ENCODE measurements around the gene ZMIZ1. TPM values are rescaled to one million over a fixed set of nuclear protein-coding genes. Genes with fewer than 3 reads are reported as not detected.

Gene ZMIZ1
- total RNA-seq, 6 experiments from 2014 or later, result 38.6 to 60.3 (median 51.2) TPM

- no peaks in the 10 kb centered on the region for H3K27me3 Mint-ChIP-seq (ENCODE audit: insufficient read depth)
- no peak overlapping the region for H3K4me3 Mint-ChIP-seq
- H3K9me3 Mint-ChIP-seq, result no peaks in the 10 kb centered on the region
- TF ChIP-seq CTCF (IDR thresholded peaks at IDR 0.05), result no peak
- H3K36me3 Mint-ChIP-seq (ENCODE audit: low read depth), result peaks cover 8% of the 10 kb centered on the region; the same call in 1 of the 2 replicates
- H3K27ac Mint-ChIP-seq, result no peak overlapping the region
- peaks cover 68% of the 10 kb centered on the region for H3K4me1 Mint-ChIP-seq (ENCODE audit: low read depth)
- DNase-seq, result no peak
These were observed 19.4 kb downstream of the ZMIZ1 start for GRCh38 chr10:79088176-79088575.

GRCh38 chr10:79088613-79089355 lies 20.0 kb downstream of the ZMIZ1 start:
- Mint-ChIP-seq H3K4me3 (no peak overlapping the region), H3K36me3 (ENCODE audit: low read depth) (peaks cover 8% of the 10 kb centered on the region; the same call in 1 of the 2 replicates), H3K4me1 (ENCODE audit: low read depth) (peaks cover 67% of the 10 kb centered on the region), H3K27ac (no peak overlapping the region), H3K9me3 (no peaks in the 10 kb centered on the region), H3K27me3 (ENCODE audit: insufficient read depth) (no peaks in the 10 kb centered on the region)
- TF ChIP-seq CTCF (IDR thresholded peaks at IDR 0.05), result no peak
- no peak for DNase-seq

- no peak overlapping the region for H3K27ac Mint-ChIP-seq
- no peak for TF ChIP-seq CTCF (IDR thresholded peaks at IDR 0.05)
- no peak overlapping the region for H3K4me3 Mint-ChIP-seq
- H3K4me1 Mint-ChIP-seq (ENCODE audit: low read depth), result peaks cover 67% of the 10 kb centered on the region
- DNase-seq, result no peak
- H3K36me3 Mint-ChIP-seq (ENCODE audit: low read depth), result peaks cover 8% of the 10 kb centered on the region; the same call in 1 of the 2 replicates
- H3K27me3 Mint-ChIP-seq (ENCODE audit: insufficient read depth), result no peaks in the 10 kb centered on the region
- no peaks in the 10 kb centered on the region for H3K9me3 Mint-ChIP-seq
These were observed 20.9 kb downstream of the ZMIZ1 start for GRCh38 chr10:79089632-79090031.

- peaks cover 8% of the 10 kb centered on the region; the same call in 1 of the 2 replicates for H3K36me3 Mint-ChIP-seq (ENCODE audit: low read depth)
- no peaks in the 10 kb centered on the region for H3K9me3 Mint-ChIP-seq
- peak overlapping the region; percentile 67 for H3K27ac Mint-ChIP-seq
- no peaks in the 10 kb centered on the region for H3K27me3 Mint-ChIP-seq (ENCODE audit: insufficient read depth)
- DNase-seq, result no peak
- H3K4me1 Mint-ChIP-seq (ENCODE audit: low read depth), result peaks cover 63% of the 10 kb centered on the region
- TF ChIP-seq CTCF (IDR thresholded peaks at IDR 0.05), result no peak
- H3K4me3 Mint-ChIP-seq, result no peak overlapping the region; the same call in 1 of the 2 replicates
These were observed 21.5 kb downstream of the ZMIZ1 start for GRCh38 chr10:79090134-79090803.

GRCh38 chr10:79092292-79092896 lies 23.6 kb downstream of the ZMIZ1 start:
- Mint-ChIP-seq H3K4me3 (no peak overlapping the region), H3K4me1 (ENCODE audit: low read depth) (peaks cover 81% of the 10 kb centered on the region), H3K27me3 (ENCODE audit: insufficient read depth) (peaks cover 4% of the 10 kb centered on the region; the same call in 1 of the 2 replicates), H3K27ac (peak overlapping the region; percentile 24; the same call in 1 of the 2 replicates), H3K9me3 (no peaks in the 10 kb centered on the region), H3K36me3 (ENCODE audit: low read depth) (peaks cover 8% of the 10 kb centered on the region; the same call in 1 of the 2 replicates)
- DNase-seq, result no peak
- no peak for TF ChIP-seq CTCF (IDR thresholded peaks at IDR 0.05)

All from HFFc6 (cell line).